NB4 (cell line): ENCODE measurements around the gene MSI2.

ENCODE experiments used
- CTCF ChIP-seq: IDR thresholded peaks from one replicate; pipeline ENCODE4 v1.5.1; 2012; ENCODE audit warnings: low read depth, low read length
- MAX ChIP-seq: IDR thresholded peaks from 2 replicates; pipeline ENCODE4 v1.6.1; 2011; ENCODE audit warnings: low read depth, low read length
- MYC ChIP-seq: IDR thresholded peaks from 2 replicates; pipeline ENCODE4 v1.6.1; 2011; ENCODE audit warnings: low read depth, low read length
- POLR2A ChIP-seq: IDR thresholded peaks from 2 replicates; pipeline ENCODE4 v1.6.1; 2011; ENCODE audit warnings: mild to moderate bottlenecking; ENCODE audit not compliant: insufficient read length; ENCODE audit errors: extremely low read depth

GRCh38 chr17:57425903-57426880, 169.9 kb downstream of the MSI2 start:
- no peak for TF ChIP-seq CTCF
- no peak for TF ChIP-seq POLR2A
- no peak for TF ChIP-seq MAX
- TF ChIP-seq MYC = no peak
